GM21737 (cell line): Measurements from ENCODE around the gene MRNIP.

Source experiments
- ATAC-seq: cut with Tn5 transposase; IDR thresholded peaks from one replicate; pipeline ENCODE4 v1.9.1; 2021; ENCODE audit warnings: mild to moderate bottlenecking, moderate library complexity; ENCODE audit not compliant: unreplicated experiment

MRNIP gene

GRCh38 chr5:179889885-179890284, 31.3 kb upstream of the MRNIP start:
- ATAC-seq = no peak

- no peak for ATAC-seq
Measured at GRCh38 chr5:179887802-179888201, 29.2 kb upstream of the MRNIP start.

DNA sequence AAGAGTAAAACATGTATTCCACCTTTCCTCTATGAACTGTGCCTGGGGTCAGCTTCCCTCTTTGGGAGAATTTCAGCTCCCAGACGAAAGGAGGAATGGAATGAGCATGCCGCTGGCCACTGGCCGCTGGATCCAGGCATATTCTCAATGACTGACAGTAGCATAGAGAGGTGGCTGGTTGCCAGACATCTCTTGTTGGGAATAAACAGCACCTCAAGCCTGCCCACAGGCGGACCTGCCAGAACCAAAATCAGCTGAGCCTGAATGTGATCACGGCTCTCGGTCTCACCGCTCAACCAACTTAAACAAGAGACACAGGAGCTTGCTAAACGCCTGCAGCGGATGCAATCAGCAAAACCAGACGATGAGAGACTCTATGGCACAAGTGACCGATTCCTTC, 28.5 kb upstream of the MRNIP start:
- no peak for ATAC-seq

- ATAC-seq = no peak
Measured at GRCh38 chr5:179886190-179886911, 27.7 kb upstream of the MRNIP start.

DNA sequence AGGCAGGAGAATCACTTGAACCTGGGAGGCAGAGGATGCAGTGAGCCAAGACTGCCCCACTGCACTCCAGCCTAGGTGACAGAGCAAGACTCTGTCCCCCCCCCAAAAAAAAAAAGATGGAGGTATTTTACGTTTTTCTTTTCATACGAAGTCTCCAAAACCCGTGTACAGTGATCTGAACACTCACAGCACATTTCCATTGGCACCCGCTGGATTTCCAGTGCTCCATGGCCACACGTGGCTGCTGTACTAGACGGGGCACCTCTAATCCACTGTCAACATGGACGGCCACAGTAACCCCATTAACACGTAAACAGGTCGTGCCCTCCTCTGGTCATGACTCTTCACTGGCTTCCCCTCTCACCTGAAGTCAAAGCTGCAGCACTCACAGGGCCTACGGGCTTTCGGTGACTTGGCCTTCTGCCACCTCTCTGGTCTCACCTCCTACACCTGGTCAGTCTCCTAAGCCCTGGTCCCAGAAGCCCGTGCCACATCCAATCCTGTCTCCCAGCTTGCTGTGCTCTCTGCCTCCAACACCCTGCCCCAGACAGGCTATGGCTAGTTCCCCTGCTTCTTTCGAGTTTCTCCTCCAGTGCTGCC, 27.0 kb upstream of the MRNIP start:
- no peak for ATAC-seq

DNA sequence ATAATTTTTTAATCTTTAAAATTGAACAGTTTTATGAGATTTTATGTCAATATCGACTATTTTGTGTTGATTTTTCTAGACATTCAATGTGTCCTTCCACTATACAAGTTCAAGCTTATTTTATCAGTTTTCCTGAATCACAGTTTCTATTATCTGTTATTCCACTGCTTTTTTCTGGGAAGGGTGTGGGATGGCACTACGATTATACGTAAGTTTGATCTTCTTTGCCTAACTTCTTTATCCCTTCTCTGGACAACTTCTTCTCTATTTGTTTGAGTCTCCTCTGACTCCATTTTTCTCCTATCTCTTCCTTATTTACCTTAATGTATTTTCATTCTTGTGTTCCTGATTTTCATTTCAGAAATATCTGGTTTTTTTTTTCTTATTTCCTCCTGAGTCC, 24.5 kb upstream of the MRNIP start:
- ATAC-seq = no peak

GRCh38 chr5:179882338-179882737, 23.7 kb upstream of the MRNIP start:
- ATAC-seq = no peak

- ATAC-seq = no peak
Measured at GRCh38 chr5:179880848-179881590, 22.4 kb upstream of the MRNIP start.

DNA sequence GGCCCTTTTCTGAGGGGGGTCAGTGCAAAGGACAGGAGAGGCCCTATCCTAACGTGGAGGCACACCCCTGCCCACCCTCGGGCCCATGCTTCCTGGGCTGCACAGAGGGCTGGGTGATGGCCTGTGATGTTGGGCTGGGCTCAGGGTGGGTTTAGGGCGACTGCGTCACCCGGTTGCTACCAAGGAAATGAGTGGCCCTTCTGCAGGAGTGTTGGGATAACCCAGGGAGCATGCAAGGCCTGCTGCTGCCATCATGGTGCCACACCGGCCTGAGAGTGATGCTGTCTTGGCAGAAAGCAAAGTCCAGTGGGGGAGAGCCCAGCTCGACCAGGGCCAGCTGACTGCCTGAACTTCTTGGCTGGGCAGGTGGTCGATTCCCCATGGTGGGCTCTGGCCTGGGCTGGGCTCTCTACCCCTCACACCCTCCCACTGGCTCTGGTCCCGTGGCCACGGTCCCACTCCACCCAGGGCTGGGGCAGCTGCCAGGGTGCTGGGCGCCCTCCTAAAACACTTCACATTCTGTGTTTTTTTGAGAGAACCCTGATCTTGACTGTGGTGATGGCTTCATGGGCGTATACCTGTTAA, 21.5 kb upstream of the MRNIP start:
- ATAC-seq = no peak

DNA sequence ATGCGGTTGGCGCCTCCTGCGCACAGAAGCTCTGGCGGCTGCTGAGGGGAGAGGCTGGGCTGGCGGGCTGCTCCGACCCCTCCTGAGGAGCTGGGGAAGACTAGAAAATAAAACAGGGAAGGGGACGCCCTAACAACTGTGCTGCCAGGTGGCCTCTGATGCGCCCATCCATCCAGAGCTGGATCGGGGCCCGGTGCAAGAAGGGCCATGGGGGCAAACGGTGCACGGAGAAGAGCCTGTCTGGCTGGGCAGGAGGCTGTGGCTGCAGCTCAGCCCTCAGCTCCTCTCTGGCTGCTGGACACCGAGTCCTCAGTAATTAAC, 21.0 kb upstream of the MRNIP start:
- ATAC-seq = no peak

DNA sequence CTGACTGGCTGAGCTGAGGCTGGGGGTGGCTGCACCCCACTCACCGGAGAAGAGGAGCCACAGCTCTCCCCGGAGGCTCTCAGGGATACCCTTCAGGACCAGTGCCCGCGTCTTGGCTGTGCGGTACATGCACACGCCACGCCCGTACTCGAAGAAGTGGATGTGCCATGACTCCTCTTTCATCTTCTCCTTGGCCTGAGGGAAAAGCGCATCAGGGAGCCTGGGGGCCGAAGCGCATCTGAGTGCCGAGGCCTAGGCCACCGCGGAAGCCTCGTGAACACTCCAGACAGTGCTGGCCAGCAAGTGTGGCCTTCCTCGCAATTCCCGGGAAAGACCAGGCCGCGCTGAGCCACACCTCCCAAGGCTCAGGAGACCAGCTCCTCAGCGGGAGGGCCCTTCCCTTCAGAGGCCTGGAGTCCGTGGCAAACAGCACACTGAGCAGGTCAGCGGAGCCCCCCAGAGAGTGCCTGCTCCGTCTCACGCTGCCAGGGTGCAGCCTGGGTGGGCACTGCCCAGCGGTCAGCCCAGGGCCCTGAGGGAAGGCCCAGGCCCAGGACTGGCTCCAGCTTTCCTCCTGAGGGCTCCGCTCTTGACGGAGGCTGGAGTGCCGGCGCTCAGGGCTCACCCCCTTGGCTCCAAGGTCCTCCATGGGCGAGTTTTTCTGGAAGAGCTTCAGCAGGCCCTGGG, 20.5 kb upstream of the MRNIP start:
- no peak for ATAC-seq

GRCh38 chr5:179878222-179879002, 19.8 kb upstream of the MRNIP start:
- no peak for ATAC-seq

- ATAC-seq = no peak
Measured at GRCh38 chr5:179876610-179876952, 18.0 kb upstream of the MRNIP start.

DNA sequence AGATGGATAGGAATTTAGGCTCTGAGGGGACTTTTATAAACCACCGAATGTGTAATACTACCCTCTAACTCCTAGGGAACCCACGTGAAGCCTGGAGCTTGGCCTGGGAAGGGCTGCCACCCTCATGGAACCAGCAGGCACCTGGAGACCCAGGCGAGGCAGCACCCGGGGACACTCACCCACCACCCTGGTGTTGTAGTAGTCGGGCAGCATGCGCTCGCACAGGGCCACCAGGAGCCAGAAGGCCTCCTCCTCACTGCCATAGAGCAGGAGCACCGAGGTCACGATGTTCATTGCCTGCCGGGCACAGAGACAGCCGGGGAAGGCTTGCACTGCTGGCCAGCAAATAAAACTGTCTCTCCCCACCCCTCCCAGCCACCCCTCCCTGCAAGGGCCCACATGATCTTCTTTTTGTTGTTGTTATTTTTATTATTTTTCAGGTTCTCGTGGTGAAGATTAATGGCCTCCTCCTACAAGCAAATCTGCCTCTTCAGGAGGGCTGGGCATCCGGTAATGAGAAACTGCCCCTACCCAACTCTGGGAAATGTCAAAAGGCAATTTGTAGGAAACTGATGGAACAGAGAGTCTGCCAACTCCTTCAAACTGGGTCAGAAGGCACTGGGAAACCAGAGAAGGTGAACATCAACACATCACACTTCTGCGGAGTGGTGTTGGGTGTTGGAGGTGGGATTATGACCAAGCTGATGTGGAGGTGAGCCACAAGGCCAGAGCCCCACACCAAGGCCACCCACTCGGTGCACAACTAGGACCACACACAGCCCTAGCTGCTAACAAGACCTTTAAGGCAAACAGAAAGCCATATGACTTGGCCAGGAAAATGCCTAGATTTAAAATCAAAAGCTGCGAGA, 17.4 kb upstream of the MRNIP start:
- ATAC-seq = no peak

DNA sequence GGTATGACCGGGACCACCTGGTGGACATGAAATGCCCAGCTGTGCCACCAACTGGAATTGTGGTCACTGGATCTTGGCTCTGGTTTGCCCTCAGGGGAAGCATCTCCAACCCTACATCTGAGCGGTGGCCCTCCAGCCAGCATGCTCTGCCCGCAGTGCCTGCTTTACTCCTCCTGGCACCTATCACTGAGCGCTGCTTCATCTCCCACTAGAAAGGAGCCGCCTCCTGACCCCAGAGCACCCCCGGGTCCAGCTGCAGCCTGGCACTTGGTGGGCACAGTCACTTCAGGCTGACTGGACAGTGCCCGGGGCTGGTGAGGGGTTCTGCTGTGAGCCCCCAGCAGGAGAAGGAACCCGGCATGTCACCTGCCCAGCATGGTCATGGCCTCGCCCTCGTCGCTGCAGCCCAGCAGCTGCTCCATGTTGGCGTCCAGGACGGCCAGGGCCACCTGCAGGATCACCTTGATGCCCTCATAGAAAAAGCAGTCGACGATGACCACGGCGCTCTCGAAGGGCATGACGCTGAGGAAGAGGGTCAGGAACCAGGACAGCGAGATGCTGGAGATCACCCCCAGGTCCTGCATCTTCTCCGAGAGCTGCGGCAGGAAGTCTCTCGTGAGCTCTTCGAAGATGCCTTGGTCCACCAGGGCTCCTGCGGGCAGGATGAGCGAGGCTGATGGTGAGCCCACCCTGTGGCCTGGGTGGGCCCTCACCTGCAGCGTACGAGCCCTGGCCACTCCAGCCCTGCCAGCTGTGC, 16.1 kb upstream of the MRNIP start:
- ATAC-seq = no peak

- ATAC-seq = no peak
Measured at GRCh38 chr5:179874136-179874535, 15.5 kb upstream of the MRNIP start.

GRCh38 chr5:179873588-179874110, 15.0 kb upstream of the MRNIP start:
- no peak for ATAC-seq

GRCh38 chr5:179872828-179873575, 14.4 kb upstream of the MRNIP start:
- no peak for ATAC-seq
